NCI-H1417 (cell line): ENCODE data around the gene SRXN1.

Experiments
- DNase-seq, 3 experiments: peaks; one replicate each; lab custom pipeline; 2025; lab: John Stamatoyannopoulos, UW

The SRXN1 gene

GRCh38 chr20:635893-636338 lies 17.1 kb downstream of the SRXN1 start:
- no peak for DNase-seq

DNA sequence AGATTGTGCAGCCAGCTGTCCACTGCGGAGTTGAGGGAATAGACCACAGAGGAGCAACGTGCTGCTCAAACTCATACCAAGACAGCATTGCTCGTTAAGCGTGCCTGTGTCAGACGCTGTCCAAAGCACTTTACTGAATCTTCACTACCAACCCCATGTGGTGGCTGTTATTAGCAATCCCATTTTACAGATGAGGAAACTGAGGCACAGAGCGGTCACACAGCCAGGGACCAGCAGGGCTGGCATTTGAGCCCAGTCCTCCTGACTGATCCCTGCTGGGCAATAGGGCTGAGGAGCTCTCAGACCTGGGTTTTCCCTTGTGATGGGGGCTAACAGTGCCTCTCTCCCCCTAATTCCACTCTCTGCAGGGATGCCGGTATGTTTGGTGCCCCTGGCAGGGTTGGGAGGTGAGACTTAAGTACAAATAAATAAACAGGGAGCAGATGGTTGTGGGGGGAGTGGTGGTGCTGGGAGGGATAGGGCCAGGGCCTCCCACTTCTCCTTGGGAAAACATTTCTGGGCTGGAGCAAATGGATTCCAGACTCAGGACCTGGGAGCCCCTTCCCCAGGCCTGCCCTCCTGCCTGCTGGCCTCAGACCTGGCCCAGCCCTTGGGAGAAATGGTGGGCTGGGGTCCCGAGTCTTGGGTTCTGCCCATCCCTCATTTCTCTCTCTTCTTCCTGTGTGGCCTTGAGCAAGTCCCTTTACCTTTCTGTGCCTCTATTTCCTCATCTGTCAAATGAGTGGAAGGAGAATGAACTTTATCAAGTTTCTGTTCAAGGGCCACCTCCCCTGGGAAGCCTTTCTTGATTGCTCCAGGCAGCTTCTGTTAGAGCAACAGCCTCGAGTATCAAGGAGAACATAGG lies 17.7 kb downstream of the SRXN1 start:
- DNase-seq: no peak

GRCh38 chr20:634148-634925 lies 18.7 kb downstream of the SRXN1 start:
- peak in 2 of 3 experiments; percentile 41 to 69 for DNase-seq

- DNase-seq: no peak
Observed at GRCh38 chr20:631101-631500, 21.9 kb downstream of the SRXN1 start.

DNA sequence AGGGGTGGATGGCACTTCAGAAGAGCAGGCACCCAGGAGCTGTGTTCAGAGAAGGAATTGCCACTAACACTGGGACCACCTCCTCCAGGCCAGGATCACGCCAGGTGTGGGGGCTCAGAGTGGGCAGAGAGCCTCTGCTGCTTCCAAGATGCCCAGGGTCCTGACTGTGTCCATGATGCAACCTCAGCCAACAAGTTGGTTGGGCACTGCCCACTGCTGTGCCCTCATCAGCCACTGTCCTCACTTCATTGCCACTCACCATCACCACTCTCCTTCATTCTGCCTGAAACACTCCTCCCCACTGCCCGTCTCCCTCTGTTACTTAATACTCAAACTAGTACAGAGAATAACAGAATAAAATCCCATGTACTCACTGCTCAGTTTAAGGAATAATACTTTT lies 26.4 kb downstream of the SRXN1 start:
- no peak for DNase-seq

GRCh38 chr20:625360-625932 lies 27.6 kb downstream of the SRXN1 start:
- no peak for DNase-seq

GRCh38 chr20:623704-624103 lies 29.3 kb downstream of the SRXN1 start:
- DNase-seq: no peak

GRCh38 chr20:623021-623420 lies 30.0 kb downstream of the SRXN1 start:
- DNase-seq: no peak

DNA sequence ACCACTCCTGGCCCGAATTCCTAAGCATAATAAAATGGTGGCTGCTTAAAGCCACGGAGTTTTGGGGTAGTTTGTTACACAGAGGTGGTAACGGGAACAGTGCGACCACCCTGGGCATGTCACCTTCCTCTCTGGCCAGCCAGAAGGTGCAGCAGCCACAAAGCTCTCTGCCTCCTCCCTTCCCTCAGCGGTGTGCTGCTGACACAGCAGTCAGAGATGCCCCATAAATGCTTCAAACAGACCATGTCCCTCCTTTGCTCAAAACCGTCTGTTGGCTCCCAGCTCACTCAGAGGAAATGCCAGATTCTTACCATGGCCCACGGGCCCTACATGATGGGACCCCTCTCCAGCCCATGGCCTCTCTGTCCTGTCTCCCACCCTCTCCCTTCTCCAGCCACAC lies 30.8 kb downstream of the SRXN1 start:
- DNase-seq: no peak

- DNase-seq: no peak
Observed at GRCh38 chr20:621125-621756, 31.8 kb downstream of the SRXN1 start.

DNA sequence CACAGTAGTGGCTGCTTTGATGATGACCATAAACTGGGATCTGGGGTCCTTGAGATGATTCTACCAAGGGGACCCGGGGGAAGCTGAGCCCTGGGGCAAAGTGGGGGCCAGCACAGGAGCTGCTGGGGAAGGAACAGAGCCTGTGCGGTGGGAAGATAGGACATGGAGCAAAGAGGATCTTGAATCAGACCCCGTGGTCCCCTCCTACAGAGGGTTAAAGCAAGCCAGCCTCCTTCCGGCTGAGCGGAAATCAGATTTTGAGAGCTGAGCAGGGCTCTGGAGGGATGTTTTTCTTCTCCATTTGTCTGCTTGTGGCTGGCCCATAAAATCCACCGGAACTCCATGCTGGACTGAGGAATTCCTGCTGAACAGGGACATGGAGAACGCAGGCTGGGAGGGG lies 32.8 kb downstream of the SRXN1 start:
- no peak for DNase-seq

DNA sequence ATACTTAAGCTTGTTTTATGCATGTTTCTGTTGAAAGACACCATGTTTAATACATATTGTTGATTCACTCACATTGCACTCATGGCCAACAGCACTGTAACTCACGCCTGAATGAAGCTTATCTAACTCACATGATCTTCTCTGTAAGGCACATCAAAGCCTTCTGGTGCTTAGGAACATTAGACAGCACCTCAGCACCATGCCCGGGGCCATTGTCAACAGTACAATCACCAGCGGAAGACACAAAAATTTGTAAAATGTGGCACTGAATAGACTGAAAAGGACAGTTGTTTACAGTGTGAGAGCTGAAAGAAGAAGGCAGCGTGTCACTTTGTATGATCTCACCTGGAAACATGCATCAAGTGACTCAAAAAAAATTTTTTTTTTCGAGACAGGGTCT lies 34.0 kb downstream of the SRXN1 start:
- DNase-seq: no peak

GRCh38 chr20:617934-618690 lies 34.9 kb downstream of the SRXN1 start:
- DNase-seq: no peak

DNA sequence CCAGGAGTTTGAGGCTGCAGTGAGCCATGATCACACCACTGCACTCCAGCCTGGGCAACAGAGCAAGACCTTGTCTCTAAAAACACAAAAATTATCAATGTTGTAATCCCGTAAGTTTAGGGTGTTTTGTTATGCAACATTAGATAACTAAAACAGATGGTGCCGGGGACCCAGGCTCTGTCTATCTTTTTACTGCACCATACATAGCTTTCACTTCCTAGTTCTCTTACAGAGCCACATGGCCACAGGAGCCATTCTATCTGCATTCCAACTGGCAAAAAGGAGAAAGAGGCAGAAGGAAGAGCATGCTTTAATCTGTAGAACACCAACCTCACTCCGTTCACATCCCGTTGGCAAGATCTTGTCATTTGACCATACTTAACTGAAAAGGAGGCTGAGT lies 37.5 kb downstream of the SRXN1 start:
- no peak for DNase-seq

- no peak for DNase-seq
Observed at GRCh38 chr20:611843-612185, 41.2 kb downstream of the SRXN1 start.

GRCh38 chr20:611047-611842 lies 41.8 kb downstream of the SRXN1 start:
- DNase-seq: no peak

DNA sequence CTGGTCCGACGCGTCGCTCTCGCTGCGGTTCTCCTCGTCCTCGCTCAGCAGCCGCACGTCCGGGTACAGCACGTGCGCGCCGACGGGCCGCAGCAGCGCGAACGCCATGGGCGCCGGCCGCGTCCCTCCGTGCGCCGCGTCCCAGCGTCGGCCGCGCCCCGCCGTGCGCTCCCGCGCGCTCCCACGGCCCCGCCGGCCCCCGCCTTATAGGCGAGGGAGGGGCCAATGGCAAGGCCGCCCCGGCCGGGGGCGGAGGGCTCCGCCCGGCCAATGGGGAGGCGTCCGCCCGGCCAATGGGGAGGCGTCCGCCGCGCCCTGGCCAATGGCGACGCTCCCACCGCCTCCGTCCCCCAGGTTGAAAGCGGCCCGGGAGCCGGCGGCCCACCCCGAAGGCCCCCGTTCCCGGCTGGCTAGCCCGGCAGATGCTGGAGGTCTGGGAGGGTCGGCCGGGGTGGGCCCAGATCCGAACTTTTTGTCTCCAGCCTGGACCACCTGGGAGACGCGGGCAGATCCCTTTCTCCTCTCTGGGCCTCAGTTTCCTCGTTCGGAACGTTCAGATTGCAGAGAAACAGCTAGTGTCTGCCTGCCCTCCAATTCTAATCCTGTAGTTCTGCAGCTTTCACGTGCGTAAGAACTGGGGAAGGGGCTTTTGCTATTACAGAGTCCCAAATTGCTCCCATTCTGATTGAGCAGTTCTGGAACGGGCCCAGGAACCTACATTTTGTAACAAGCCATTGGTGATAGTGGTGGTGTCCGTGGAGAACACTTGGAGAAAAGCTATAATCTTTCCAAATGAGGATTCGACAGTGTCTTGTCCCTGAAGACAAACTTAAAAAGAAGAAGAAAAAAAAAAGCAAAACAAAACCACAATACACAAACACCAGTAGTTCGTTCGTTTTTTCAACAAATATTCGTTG lies 42.6 kb downstream of the SRXN1 start, which contains the start of gene TCF15:
TSS of gene TCF15 (minus strand) at position 180 of the 917 bp plus-strand sequence. CDS start at position 108, 72 bp downstream.
- no peak for DNase-seq

DNA sequence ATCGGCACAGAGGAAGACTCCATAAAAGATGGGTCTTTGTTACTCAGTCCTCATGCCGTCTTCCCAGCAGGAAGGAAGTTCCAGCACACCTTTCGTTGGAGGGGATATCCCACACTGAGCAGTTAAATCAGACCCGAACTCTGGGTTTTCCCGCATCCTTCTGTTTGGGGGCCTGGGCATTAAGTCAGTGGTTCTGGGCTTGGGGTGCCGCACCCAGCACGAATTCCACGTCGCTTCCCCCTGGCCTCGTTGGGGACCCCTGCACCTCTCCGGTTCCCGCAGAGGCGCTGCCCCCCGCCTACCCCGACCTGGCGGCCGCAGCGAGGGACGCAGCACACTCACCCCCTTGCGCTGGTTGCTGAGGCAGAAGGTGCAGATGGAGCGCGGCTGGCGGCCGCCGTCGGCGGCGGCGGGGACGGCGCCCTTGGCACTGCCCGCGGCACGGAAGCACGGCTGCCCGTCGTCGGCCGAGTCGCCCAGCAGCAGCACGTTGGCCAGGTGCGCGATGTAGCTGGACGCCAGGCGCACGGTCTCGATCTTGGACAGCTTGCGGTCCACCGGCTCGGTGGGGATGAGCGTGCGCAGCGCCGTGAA lies 43.5 kb downstream of the SRXN1 start:
- no peak for DNase-seq

- DNase-seq: no peak
Observed at GRCh38 chr20:608970-609369, 44.0 kb downstream of the SRXN1 start.
